Endothelial cell of umbilical vein (primary cell): Measurements from ENCODE around the gene PGAP1.

Source experiments
- EZH2 ChIP-seq: IDR thresholded peaks from 2 replicates; pipeline ENCODE4 v1.6.1; 2012; ENCODE audit warnings: borderline replicate concordance, low read depth, mild to moderate bottlenecking, moderate library complexity, low read length, inconsistent platforms; ENCODE audit not compliant: severe bottlenecking
- GATA2 ChIP-seq: IDR thresholded peaks from 2 replicates; pipeline ENCODE4 v1.7.0; 2011; ENCODE audit warnings: low read depth, mild to moderate bottlenecking, moderate library complexity, mixed read lengths, low read length; ENCODE audit not compliant: insufficient read length, insufficient read depth
- JUN ChIP-seq: IDR thresholded peaks from 2 replicates; pipeline ENCODE4 v1.6.1; 2011; ENCODE audit warnings: borderline replicate concordance, low read depth; ENCODE audit not compliant: insufficient read length, insufficient read depth
- MAX ChIP-seq: IDR thresholded peaks from 2 replicates; pipeline ENCODE4 v1.6.1; 2011; ENCODE audit not compliant: insufficient read depth, insufficient read length
- POLR2A ChIP-seq: IDR thresholded peaks from 2 replicates; pipeline ENCODE4 v1.6.1; 2012; ENCODE audit warnings: low read depth, mild to moderate bottlenecking, control low read depth, low read length
- POLR2AphosphoS5 ChIP-seq: IDR thresholded peaks from 2 replicates; pipeline ENCODE4 v1.6.1; 2012; ENCODE audit warnings: low read depth, mild to moderate bottlenecking, control low read depth, low read length, moderate library complexity; ENCODE audit not compliant: insufficient read depth
- TF ChIP-seq, protein P1 (sequence below), 2 donors: IDR thresholded peaks; 1 replicate in 1 of 2; 2 replicates in 1 of 2; pipeline ENCODE4 v1.5.1; 2011; ENCODE audit warnings: low read length in 2 of 2, mild to moderate bottlenecking in 2 of 2, moderate library complexity in 2 of 2, control low read depth in 1 of 2, inconsistent platforms in 1 of 2, low read depth in 1 of 2; ENCODE audit not compliant: insufficient read depth in 1 of 2; ENCODE audit errors: extremely low read depth in 1 of 2

- TF ChIP-seq, protein P1, sequence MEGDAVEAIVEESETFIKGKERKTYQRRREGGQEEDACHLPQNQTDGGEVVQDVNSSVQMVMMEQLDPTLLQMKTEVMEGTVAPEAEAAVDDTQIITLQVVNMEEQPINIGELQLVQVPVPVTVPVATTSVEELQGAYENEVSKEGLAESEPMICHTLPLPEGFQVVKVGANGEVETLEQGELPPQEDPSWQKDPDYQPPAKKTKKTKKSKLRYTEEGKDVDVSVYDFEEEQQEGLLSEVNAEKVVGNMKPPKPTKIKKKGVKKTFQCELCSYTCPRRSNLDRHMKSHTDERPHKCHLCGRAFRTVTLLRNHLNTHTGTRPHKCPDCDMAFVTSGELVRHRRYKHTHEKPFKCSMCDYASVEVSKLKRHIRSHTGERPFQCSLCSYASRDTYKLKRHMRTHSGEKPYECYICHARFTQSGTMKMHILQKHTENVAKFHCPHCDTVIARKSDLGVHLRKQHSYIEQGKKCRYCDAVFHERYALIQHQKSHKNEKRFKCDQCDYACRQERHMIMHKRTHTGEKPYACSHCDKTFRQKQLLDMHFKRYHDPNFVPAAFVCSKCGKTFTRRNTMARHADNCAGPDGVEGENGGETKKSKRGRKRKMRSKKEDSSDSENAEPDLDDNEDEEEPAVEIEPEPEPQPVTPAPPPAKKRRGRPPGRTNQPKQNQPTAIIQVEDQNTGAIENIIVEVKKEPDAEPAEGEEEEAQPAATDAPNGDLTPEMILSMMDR (IDR thresholded peaks at IDR 0.05; ENCODE audit: extremely low read depth in 1 of 2, insufficient read depth in 1 of 2, low read depth in 1 of 2, low read length in 2 of 2) = no peak
- TF ChIP-seq EZH2 = no peak
- TF ChIP-seq POLR2AphosphoS5 = no peak
- no peak for TF ChIP-seq POLR2A
- no peak for TF ChIP-seq GATA2
- TF ChIP-seq MAX = no peak
- TF ChIP-seq JUN = no peak
Observed at GRCh38 chr2:196968516-196968915, 42.0 kb upstream of the PGAP1 start.
